CD4-positive, alpha-beta T cell (primary cell): ENCODE results near the gene UBAC2. TPM values are rescaled to one million over a fixed set of nuclear protein-coding genes. Genes with fewer than 3 reads are reported as not detected.

Source experiments
- ATAC-seq: fragments of 200-7000 bp; cut with Tn5 transposase; one replicate; pipeline ENCODE4 v1.10.0; 2022; ENCODE audit warnings: mild to moderate bottlenecking; ENCODE audit not compliant: poor library complexity
- CTCF ChIA-PET: fragments of 350-600 bp; sonication (Branson Sonifier 250); formaldehyde crosslinking; loops from one replicate; lab custom pipeline; 2021; ENCODE audit warnings: antibody characterized with exemption, inconsistent platforms; lab: Charles Lee
- POLR2A ChIA-PET: fragments of 350-600 bp; sonication (Branson Sonifier 250); formaldehyde crosslinking; loops from one replicate; lab custom pipeline; 2021; ENCODE audit warnings: antibody characterized with exemption, inconsistent platforms; lab: Charles Lee
- DNase-seq, 14 experiments: peaks; one replicate each; pipeline ENCODE4 v3.0.0-alpha.2; 2013 to 2020; ENCODE audit warnings: mixed read lengths in 2 of 14
- H3K27ac ChIP-seq, 2 donors: one replicate each; pipeline versions ENCODE4 v1.5.1 to v1.7.0; 2013; ENCODE audit warnings: low read length in 2 of 2, low read depth in 1 of 2, mild to moderate bottlenecking in 1 of 2
- H3K27me3 ChIP-seq, 2 experiments: 1 replicate in 1 of 2; 2 replicates in 1 of 2; pipeline versions ENCODE4 v1.6.1 to v1.7.0; 2013; ENCODE audit warnings: low read length in 2 of 2, control low read depth in 1 of 2, mild to moderate bottlenecking in 1 of 2, moderate library complexity in 1 of 2; ENCODE audit not compliant: insufficient read depth in 2 of 2, control insufficient read depth in 1 of 2
- H3K36me3 ChIP-seq: one replicate; pipeline ENCODE4 v1.6.1; 2013; ENCODE audit warnings: low read length, control low read depth; ENCODE audit not compliant: insufficient read depth
- H3K4me1 ChIP-seq: one replicate; pipeline ENCODE4 v1.6.1; 2013; ENCODE audit warnings: low read length, control low read depth; ENCODE audit not compliant: insufficient read depth
- H3K4me3 ChIP-seq: one replicate; pipeline ENCODE4 v1.5.1; 2013; ENCODE audit warnings: mild to moderate bottlenecking, low read length, moderate library complexity
- H3K9me3 ChIP-seq, 2 experiments: 1 replicate in 1 of 2; 2 replicates in 1 of 2; pipeline versions ENCODE4 v1.6.1 to v1.7.0; 2013; ENCODE audit warnings: low read length in 2 of 2, mild to moderate bottlenecking in 2 of 2, control low read depth in 1 of 2, moderate library complexity in 1 of 2; ENCODE audit not compliant: control insufficient read depth in 1 of 2, insufficient read depth in 1 of 2
- H3K27ac Mint-ChIP-seq: one replicate; pipeline ENCODE4 v1.8.0; 2020; ENCODE audit warnings: mixed read lengths
- H3K27me3 Mint-ChIP-seq: one replicate; pipeline ENCODE4 v1.8.0; 2021; ENCODE audit warnings: mixed read lengths
- H3K36me3 Mint-ChIP-seq: one replicate; pipeline ENCODE4 v1.8.0; 2021; ENCODE audit warnings: low read depth, mixed read lengths
- H3K4me1 Mint-ChIP-seq: one replicate; pipeline ENCODE4 v1.8.0; 2021; ENCODE audit warnings: low read depth, mixed read lengths
- H3K4me3 Mint-ChIP-seq: one replicate; pipeline ENCODE4 v1.8.0; 2020; ENCODE audit warnings: mild to moderate bottlenecking, mixed read lengths
- H3K9me3 Mint-ChIP-seq: one replicate; pipeline ENCODE4 v1.8.0; 2020; ENCODE audit warnings: mixed read lengths
- CTCF ChIP-seq: fragments of 200-600 bp; IDR thresholded peaks from one replicate; pipeline ENCODE4 v1.8.0; 2022; ENCODE audit warnings: antibody characterized with exemption, mild to moderate bottlenecking
- intact Hi-C, 2 experiments: fragments of 100-400 bp; cut with DNase I in 1 of 2; cut with micrococcal nuclease in 1 of 2; formaldehyde crosslinking; loops; one replicate each; pipeline versions ENCODE4 v1.15.1 to v1.9.0; 2023 to 2025; cut with DNase I, micrococcal nuclease
- total RNA-seq, 174 experiments: library from RNA in 2 of 174; stranded (reverse) in 2 of 174; gene quantifications; one replicate each; pipeline ENCODE4 v1.2.3 and lab custom pipeline; 2021 to 2026

The UBAC2 gene
- total RNA-seq, 2 experiments from 2014 or later, result 59.8 to 67.4 TPM

GRCh38 chr13:99298056-99298455, 97.4 kb downstream of the UBAC2 start:
- Histone ChIP-seq H3K4me1 (peaks cover 54% of the 10 kb centered on the region), H3K27me3 (no peaks in the 10 kb centered on the region), H3K27ac (peak overlapping the region; percentile 39 to 78), H3K9me3 (no peaks in the 10 kb centered on the region), H3K36me3 (peaks cover 69% of the 10 kb centered on the region), H3K4me3 (peak overlapping the region; percentile 28)
- no peaks in the 10 kb centered on the region for H3K27me3 Mint-ChIP-seq
- ChIA-PET CTCF (interaction anchor here (0.6 to 4.6 kb wide), 9 partner anchors 11 to 138 kb away, joined by 3 to 32 read pairs (median 4); no protein-coding TSS in a partner anchor), POLR2A (interaction anchor here (0.6 to 13.9 kb wide), 19 partner anchors 10 to 370 kb away, joined by 3 to 220 read pairs (median 3); partner anchors contain the start of gene UBAC2)
- DNase-seq, result no peak
- no peaks in the 10 kb centered on the region for H3K9me3 Mint-ChIP-seq
- intact Hi-C loops, result loop anchor here in 1 of 2 experiments (2.0 to 10.0 kb wide), 2 partner anchors 59 to 207 kb away; partner anchors contain the start of gene TM9SF2
- H3K36me3 Mint-ChIP-seq, result peaks cover 86% of the 10 kb centered on the region
- ATAC-seq, result no peak
- no peak for TF ChIP-seq CTCF
- peak overlapping the region; percentile 100 for H3K27ac Mint-ChIP-seq
- H3K4me3 Mint-ChIP-seq, result peak overlapping the region; percentile 86
- H3K4me1 Mint-ChIP-seq, result peaks cover 93% of the 10 kb centered on the region

- no peak for DNase-seq
- peaks cover 53% of the 10 kb centered on the region for H3K4me1 ChIP-seq
- no peaks in the 10 kb centered on the region for H3K27me3 ChIP-seq
- no peaks in the 10 kb centered on the region for H3K27me3 Mint-ChIP-seq
- peak overlapping the region; percentile 83 for H3K4me3 ChIP-seq
- intact Hi-C loops, result loop anchor here in 1 of 2 experiments (2.0 to 10.0 kb wide), 2 partner anchors 57 to 205 kb away; partner anchors contain the start of gene TM9SF2
- CTCF ChIA-PET, result interaction anchor here (0.7 to 4.6 kb wide), 9 partner anchors 30 to 201 kb away, joined by 3 to 32 read pairs (median 3); no protein-coding TSS in a partner anchor
- peak overlapping the region; percentile 39 to 78 for H3K27ac ChIP-seq
- peaks cover 93% of the 10 kb centered on the region for H3K4me1 Mint-ChIP-seq
- H3K36me3 ChIP-seq, result peaks cover 68% of the 10 kb centered on the region
- H3K36me3 Mint-ChIP-seq, result peaks cover 86% of the 10 kb centered on the region
- no peak for ATAC-seq
- POLR2A ChIA-PET, result interaction anchor here (0.7 to 13.9 kb wide), 18 partner anchors 11 to 136 kb away, joined by 3 to 220 read pairs (median 3); partner anchors contain the start of genes GPR18 and UBAC2
- no peaks in the 10 kb centered on the region for H3K9me3 Mint-ChIP-seq
- H3K4me3 Mint-ChIP-seq, result peak overlapping the region; percentile 83
- no peak for TF ChIP-seq CTCF
- H3K27ac Mint-ChIP-seq, result peak overlapping the region; percentile 88
- H3K9me3 ChIP-seq, result no peaks in the 10 kb centered on the region
Observed at GRCh38 chr13:99299256-99299919, 98.7 kb downstream of the UBAC2 start.

GRCh38 chr13:99299920-99300341, 99.3 kb downstream of the UBAC2 start:
- Mint-ChIP-seq H3K9me3 (no peaks in the 10 kb centered on the region), H3K27me3 (no peaks in the 10 kb centered on the region), H3K36me3 (peaks cover 87% of the 10 kb centered on the region), H3K27ac (peak overlapping the region; percentile 88), H3K4me1 (peaks cover 92% of the 10 kb centered on the region), H3K4me3 (peak overlapping the region; percentile 83)
- CTCF ChIA-PET, result interaction anchor here (0.7 to 4.6 kb wide), 7 partner anchors 22 to 137 kb away, joined by 3 to 32 read pairs (median 3); no protein-coding TSS in a partner anchor
- Histone ChIP-seq H3K27me3 (no peaks in the 10 kb centered on the region), H3K27ac (peak overlapping the region; percentile 39 to 51), H3K36me3 (peaks cover 67% of the 10 kb centered on the region), H3K4me3 (peak overlapping the region; percentile 83), H3K9me3 (no peaks in the 10 kb centered on the region), H3K4me1 (peaks cover 52% of the 10 kb centered on the region)
- no peak for TF ChIP-seq CTCF
- ATAC-seq (no peak), DNase-seq (no peak)
- intact Hi-C loops, result loop anchor here in 1 of 2 experiments (2.0 to 10.0 kb wide), 2 partner anchors 57 to 205 kb away; partner anchors contain the start of gene TM9SF2
- POLR2A ChIA-PET, result interaction anchor here (0.7 to 13.9 kb wide), 16 partner anchors 11 to 136 kb away, joined by 3 to 220 read pairs (median 4); partner anchors contain the start of genes GPR18 and UBAC2
